CD4-positive, alpha-beta T cell treated with Interleukin-21 for 1 hour (primary cell): Measurements from ENCODE around the gene SLC25A21.
"Not testable (repeated sequence)": the region's sequence is repeated elsewhere in the genome, so short reads cannot be mapped to it uniquely, and the experiment has no call there.

Experiments used
- DNase-seq: peaks from one replicate; pipeline ENCODE4 v3.0.0-alpha.2; 2020

SLC25A21 gene

GRCh38 chr14:36938678-36939077 lies 233.7 kb downstream of the SLC25A21 start:
- no peak for DNase-seq

GRCh38 chr14:36935976-36936678 lies 236.3 kb downstream of the SLC25A21 start:
- DNase-seq = no peak

GRCh38 chr14:36934304-36934703 lies 238.1 kb downstream of the SLC25A21 start:
- no peak for DNase-seq

- DNase-seq = no peak
These were observed 240.6 kb downstream of the SLC25A21 start for GRCh38 chr14:36931791-36932190.

GRCh38 chr14:36928432-36928831 lies 244.0 kb downstream of the SLC25A21 start:
- DNase-seq = no peak

GRCh38 chr14:36925094-36925493 lies 247.3 kb downstream of the SLC25A21 start:
- DNase-seq = no peak

GRCh38 chr14:36916668-36917067 lies 255.7 kb downstream of the SLC25A21 start:
- no peak for DNase-seq

- DNase-seq = no peak
These were observed 257.3 kb downstream of the SLC25A21 start for GRCh38 chr14:36915081-36915480.

GRCh38 chr14:36910578-36910977 lies 261.8 kb downstream of the SLC25A21 start:
- no peak for DNase-seq

GRCh38 chr14:36905272-36905888 lies 267.0 kb downstream of the SLC25A21 start:
- DNase-seq = no peak

- DNase-seq = no peak
These were observed 270.5 kb downstream of the SLC25A21 start for GRCh38 chr14:36901861-36902260.

GRCh38 chr14:36900846-36901245 lies 271.6 kb downstream of the SLC25A21 start:
- no peak for DNase-seq

- not testable (repeated sequence) for DNase-seq
These were observed 276.1 kb downstream of the SLC25A21 start for GRCh38 chr14:36896300-36896699.

- DNase-seq = no peak
These were observed 288.4 kb downstream of the SLC25A21 start for GRCh38 chr14:36884049-36884448.

GRCh38 chr14:36880276-36880675 lies 292.1 kb downstream of the SLC25A21 start:
- DNase-seq = no peak

GRCh38 chr14:36879558-36879957 lies 292.8 kb downstream of the SLC25A21 start:
- no peak for DNase-seq

GRCh38 chr14:36874396-36875138 lies 297.8 kb downstream of the SLC25A21 start:
- no peak for DNase-seq

GRCh38 chr14:36870776-36871175 lies 301.6 kb downstream of the SLC25A21 start:
- DNase-seq = no peak

GRCh38 chr14:36869125-36869524 lies 303.3 kb downstream of the SLC25A21 start:
- DNase-seq = no peak

GRCh38 chr14:36866867-36867266 lies 305.5 kb downstream of the SLC25A21 start:
- DNase-seq = no peak

GRCh38 chr14:36863271-36863670 lies 309.1 kb downstream of the SLC25A21 start:
- DNase-seq = no peak

- DNase-seq = not testable (repeated sequence)
These were observed 310.2 kb downstream of the SLC25A21 start for GRCh38 chr14:36862237-36862636.

GRCh38 chr14:36860831-36861230 lies 311.6 kb downstream of the SLC25A21 start:
- DNase-seq = no peak

GRCh38 chr14:36859119-36859518 lies 313.3 kb downstream of the SLC25A21 start:
- no peak for DNase-seq
